GM21360 (cell line): Measurements from ENCODE around the gene NR2F1-AS1.
"Not testable (repeated sequence)": the region's sequence is repeated elsewhere in the genome, so short reads cannot be mapped to it uniquely, and the experiment has no call there.

Experiments
- ATAC-seq: cut with Tn5 transposase; IDR thresholded peaks from one replicate; pipeline ENCODE4 v1.9.1; 2021; ENCODE audit warnings: mild to moderate bottlenecking, moderate library complexity; ENCODE audit not compliant: unreplicated experiment

The NR2F1-AS1 gene

DNA sequence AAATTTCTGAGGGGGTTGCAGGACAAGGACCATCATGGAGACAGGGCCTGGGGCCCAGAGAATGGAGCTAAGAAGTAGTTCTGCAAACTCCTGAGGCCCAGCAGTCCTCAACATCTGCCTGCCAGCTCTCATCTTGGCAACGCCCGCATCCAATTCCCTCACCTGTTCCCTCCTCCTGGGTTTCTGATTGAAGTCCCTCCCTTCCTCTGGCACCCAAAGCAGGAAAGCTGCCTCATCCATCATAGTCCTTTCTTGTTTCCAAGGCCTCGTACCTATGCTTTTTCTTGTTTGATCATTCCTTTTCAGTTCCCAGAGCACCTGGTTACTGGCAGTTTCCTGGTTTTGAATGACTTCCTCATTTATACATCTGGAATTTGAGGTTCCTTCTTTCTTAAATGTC is 181.3 kb downstream of the NR2F1-AS1 start:
- ATAC-seq: no peak

DNA sequence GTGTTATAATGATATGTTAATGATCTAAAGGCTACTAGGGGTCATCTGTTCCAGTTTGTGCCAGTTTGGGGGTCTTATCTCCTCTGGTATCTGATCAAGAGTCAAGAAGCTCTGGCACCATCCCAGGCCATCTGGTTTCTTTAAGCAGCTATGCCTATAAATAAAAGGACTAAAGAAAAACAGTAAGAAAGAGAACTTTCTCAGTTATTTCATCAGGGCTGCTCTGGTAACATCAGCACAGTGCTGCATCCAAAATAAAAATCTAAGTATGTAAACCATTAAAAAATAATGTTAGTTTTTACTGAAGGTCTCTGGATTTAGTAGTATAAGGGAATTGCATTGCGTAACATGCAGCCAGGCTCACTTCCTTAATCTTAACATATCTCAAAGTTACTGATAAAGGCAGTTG is 185.0 kb downstream of the NR2F1-AS1 start:
- ATAC-seq: no peak

DNA sequence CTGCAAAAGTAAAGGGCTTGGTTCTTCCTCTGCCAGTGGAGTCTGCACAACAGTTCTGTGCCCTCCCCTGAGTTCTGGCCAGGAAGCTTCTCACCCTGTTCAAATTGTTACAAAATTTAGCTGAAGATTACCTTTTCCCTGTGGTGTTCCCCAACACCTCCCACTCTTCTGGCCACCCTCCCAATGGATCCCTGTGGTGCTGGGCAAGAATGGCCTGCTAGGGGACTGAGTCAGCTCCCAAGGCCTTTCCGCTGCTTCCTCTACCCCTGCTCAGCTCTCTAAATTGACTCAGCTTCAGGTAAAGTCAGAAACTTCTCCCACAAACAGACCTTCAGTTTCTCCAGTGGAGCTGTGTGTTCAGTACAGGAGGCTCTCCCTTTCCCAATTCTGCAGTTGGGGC is 186.0 kb downstream of the NR2F1-AS1 start:
- ATAC-seq: no peak

DNA sequence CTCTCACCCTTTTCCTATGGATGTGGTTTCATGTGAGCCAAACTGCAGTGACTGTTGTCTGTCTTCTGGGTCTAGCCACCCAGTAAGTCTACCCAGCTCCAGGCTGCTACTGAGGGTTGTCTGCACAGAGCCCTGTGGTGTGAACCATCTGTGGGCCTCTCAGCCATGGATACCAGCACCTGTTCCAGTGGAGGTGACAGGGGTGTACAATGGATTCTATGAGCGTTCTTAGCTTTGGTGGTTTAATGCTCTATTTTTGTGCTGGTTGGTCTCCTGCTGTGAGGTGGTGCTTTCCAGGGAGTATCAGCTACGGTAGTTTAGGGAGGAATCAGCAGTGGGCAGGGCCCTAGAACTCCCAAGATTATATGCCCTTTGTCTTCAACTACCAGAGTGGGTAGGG is 186.7 kb downstream of the NR2F1-AS1 start:
- no peak for ATAC-seq

DNA sequence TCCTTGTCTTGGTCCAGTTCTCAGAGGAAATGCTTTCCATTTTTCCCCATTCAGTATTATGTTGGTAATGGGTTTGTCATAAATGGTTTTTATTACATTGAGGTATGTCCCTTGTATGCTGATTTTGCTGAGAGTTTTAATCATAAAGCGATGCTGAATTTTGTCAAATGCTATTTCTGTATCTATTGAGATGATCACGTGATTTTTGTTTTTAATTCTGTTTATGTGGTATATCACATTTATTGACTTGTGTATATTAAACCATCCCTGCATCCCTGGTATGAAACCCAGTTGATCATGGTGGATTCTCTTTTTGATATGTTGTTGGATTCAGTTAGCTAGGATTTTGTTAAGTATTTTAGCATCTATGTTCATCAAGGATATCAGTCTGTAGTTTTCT is 189.8 kb downstream of the NR2F1-AS1 start:
- not testable (repeated sequence) for ATAC-seq

DNA sequence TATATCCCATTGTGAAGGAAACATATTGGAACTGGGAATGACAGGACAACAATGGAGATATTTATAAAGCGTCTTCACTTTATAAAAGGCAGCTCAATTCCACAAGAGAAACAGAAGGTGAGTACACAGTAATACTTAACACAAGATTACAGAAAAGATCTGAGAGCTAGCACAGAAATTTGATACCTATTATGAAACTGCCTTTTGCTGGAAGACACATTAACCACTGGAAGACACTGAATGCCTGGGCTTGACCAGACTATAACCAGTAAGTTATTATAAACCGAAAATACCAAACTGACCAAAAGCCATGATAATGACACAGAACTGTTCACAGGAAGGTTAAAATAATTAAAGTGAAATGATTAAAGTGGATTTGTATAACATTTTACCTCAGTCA is 195.4 kb downstream of the NR2F1-AS1 start:
- no peak for ATAC-seq

DNA sequence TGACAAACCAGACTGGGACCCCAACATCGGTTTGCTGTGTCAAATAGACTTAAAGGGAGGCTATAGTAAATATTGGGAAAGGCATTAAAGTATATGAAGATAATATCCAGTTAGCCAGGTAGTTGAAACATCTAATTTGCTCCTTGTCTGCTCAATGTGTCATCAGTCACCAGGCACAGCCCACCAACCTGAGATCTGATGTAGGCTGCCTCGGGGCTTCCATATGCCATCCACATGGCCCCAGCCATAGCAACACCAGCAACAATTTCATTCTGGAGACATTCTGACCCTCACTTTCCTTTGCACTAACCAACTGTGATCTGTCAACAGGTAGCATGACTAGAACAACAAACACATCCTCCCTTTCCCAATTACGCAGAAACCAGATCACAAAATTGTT is 196.0 kb downstream of the NR2F1-AS1 start:
- ATAC-seq: no peak

DNA sequence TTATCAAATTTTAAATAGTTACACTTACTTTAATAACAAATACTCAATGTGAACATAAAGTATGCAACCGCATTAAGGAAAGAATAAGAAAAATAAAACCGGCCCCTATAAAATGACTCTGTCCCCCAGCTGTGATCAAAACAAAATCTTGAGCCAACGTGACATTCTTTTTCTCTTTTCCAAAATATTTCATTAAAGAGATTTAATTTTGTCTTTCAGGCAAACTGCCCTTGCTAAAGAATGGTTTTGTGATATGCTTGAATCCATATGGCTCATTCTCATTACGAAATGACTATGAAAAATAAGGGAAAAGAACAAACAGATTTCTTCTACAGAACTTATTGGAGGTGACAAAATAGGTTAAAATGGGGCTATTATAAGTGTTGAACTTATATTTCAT is 197.0 kb downstream of the NR2F1-AS1 start:
- no peak for ATAC-seq

DNA sequence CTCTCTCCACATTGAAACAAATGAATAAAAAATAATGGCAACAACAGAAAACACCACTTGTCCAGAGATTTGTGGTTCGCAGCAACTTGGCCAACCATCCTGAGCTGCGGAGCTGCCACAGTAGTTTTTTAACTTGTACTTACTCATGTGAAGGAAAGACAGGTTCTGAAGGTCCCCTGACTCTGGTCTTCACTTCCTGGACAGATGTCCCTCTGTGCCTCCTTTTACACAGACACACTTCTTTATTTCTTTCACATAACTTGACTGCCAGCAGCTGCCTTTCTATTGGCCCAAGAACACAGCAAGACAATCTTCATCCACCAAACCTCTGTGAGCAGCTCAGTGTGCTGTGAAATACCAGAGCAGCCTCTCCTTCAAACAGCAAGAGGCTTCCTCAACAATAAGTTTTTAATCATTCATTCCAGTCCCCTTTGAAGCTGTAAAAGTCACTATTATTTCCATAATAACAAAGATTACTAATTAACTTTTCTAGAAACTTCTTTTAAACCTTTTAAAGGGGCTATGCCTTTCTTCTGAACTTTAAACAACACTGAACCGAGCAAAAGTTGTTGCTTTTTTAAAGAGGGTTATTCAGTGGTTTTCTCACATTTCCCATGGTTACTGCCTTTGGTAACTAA is 198.7 kb downstream of the NR2F1-AS1 start:
- ATAC-seq: no peak

DNA sequence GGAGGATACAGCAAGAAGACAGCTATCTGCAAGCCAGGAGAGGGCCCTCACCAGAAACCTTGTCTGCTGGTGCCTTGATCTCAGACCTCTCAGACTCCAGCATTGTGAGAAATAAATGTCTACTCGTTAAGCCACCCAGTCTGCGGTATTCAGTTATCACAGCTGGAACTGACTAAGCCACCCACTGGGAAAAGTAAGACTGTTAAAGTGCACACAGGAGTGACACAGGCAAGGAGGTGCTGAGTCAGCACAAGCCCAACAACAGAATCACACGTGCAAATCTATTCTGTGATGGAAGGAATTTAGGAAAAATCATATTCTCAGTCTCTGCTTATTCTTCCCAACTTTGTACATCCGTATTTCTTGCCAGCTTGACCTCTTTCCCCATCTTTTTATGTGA is 200.0 kb downstream of the NR2F1-AS1 start:
- ATAC-seq: no peak

DNA sequence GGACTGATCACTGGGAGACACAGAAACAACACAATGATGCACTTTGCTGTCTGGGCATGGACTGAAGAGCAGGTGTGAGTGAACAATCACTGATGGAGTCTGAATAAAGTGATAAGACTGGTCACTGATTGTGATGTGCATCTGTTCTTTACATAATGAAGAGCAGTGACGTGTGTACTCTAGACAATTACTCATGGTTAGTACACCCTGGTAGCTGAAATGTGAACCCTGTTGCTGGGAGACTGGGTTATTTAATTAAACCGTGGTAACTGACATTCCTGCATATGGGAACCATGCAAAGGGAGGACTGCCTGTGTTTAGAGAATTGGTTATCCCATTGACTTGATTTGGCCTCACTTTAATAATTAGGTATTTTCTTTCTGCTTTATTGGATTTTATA is 202.9 kb downstream of the NR2F1-AS1 start:
- ATAC-seq: no peak

DNA sequence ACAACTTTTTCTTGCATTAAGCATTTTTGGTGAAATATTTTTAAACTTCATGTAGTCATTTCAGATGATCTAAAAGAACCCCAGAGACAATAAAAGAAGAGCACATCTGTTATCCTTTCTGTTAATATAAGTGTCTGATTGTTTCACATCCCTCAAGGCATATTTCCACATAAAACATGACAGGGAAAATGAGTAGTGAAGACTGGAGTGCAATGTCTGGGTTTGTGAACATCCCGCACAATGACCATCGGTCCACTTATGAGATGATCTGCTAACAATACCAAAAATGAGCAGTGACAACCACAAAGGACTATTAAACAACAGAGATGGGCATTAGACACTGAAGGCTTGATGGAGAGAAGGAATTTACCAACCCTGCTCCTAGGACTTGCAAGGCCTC is 209.1 kb downstream of the NR2F1-AS1 start:
- no peak for ATAC-seq

DNA sequence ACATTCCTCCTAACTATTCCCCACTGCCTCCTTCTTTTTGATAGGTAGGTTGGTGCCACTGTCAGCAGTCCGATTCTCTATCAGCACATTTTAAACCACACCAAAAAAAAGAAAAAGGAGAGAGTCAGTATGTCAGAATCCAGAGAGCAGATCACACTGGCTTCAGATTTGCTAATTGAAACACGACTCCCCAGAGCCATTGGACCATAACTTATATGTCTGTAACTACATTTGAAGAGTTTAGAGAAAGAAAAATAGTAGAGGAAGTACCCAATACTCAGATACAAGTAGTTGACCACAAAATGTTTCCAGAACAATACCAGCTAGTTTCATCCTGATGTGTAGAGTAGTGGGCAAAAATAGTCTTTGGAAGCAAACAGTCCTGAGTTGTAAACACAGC is 216.6 kb downstream of the NR2F1-AS1 start:
- ATAC-seq: no peak

DNA sequence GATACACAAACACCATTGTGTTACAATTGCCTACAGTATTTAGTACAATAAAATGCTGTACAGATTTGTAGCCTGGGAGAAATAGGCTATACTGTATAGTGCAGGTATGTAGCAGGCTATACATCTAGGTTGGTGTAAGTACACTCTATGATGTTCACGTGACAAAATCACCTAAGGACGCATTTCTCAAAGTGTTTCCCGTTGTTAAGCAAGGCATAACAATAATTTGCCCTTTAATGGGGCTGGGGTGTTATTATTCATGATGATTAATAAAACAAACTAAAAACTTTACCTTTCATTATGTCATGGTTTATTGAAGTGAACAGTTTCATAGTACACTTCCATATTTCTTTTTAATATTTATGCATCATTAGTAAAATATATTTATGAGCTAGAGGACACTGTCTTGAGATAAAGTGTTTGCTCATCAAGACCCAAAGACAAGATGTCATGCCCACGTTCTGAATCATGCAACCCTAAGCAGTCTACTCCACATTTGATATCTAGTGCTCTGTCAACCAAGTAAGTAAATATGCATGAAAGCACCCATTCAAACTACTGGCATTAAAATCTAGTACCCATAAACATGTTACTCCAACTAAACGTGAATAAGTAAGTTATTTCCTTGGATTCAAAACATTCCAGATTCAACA is 220.5 kb downstream of the NR2F1-AS1 start:
- no peak for ATAC-seq

DNA sequence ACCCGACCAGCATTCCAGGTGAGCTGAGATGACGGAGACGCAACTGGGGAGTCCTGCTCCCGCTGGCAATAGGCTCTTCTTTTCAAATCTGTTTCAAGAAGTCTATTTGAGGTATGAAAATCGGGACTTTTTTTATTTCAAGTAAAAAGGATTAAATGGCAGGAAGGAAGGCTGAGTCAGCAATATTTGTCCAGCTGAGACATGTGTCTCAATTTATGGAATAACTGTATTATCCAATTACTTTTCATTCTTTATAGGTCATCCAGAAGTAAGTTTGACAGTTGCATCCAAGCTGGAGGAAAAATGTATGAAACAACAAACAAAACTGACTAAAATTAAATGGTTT is 221.1 kb downstream of the NR2F1-AS1 start:
- ATAC-seq: no peak
